GM19023 (cell line): Measurements from ENCODE around the gene TCHH.
"Not testable (repeated sequence)": the region's sequence is repeated elsewhere in the genome, so short reads cannot be mapped to it uniquely, and the experiment has no call there.

Experiments used
- ATAC-seq: cut with Tn5 transposase; IDR thresholded peaks from one replicate; pipeline ENCODE4 v1.9.1; 2021; ENCODE audit warnings: mild to moderate bottlenecking, moderate library complexity; ENCODE audit not compliant: unreplicated experiment

The TCHH gene

GRCh38 chr1:152115344-152115743 is at the start of gene TCHH:
TSS of gene TCHH (minus strand) at chr1:152115444. CDS start at chr1:152114080, 1,364 bp downstream.
- ATAC-seq: no peak

GRCh38 chr1:152164517-152165136 is 49.4 kb upstream of the TCHH start:
- ATAC-seq: no peak

- ATAC-seq: no peak
Observed at GRCh38 chr1:152162792-152163463, 47.7 kb upstream of the TCHH start.

GRCh38 chr1:152160576-152160975 is 45.3 kb upstream of the TCHH start:
- no peak for ATAC-seq

- no peak for ATAC-seq
Observed at GRCh38 chr1:152159144-152159543, 43.9 kb upstream of the TCHH start, which contains the start of gene RPTN. TSS of gene RPTN (minus strand) at chr1:152159228. CDS start at chr1:152157889, 1,339 bp downstream.

GRCh38 chr1:152153996-152154395 is 38.8 kb upstream of the TCHH start:
- no peak for ATAC-seq

GRCh38 chr1:152151646-152152045 is 36.4 kb upstream of the TCHH start:
- no peak for ATAC-seq

GRCh38 chr1:152148981-152149380 is 33.7 kb upstream of the TCHH start:
- no peak for ATAC-seq

GRCh38 chr1:152148051-152148450 is 32.8 kb upstream of the TCHH start:
- no peak for ATAC-seq

- no peak for ATAC-seq
Observed at GRCh38 chr1:152145769-152146168, 30.5 kb upstream of the TCHH start.

GRCh38 chr1:152144674-152145183 is 29.5 kb upstream of the TCHH start:
- not testable (repeated sequence) for ATAC-seq

- ATAC-seq: no peak
Observed at GRCh38 chr1:152143150-152143887, 28.1 kb upstream of the TCHH start.

GRCh38 chr1:152141971-152142584 is 26.8 kb upstream of the TCHH start:
- no peak for ATAC-seq

GRCh38 chr1:152137215-152137614 is 22.0 kb upstream of the TCHH start:
- no peak for ATAC-seq

- ATAC-seq: no peak
Observed at GRCh38 chr1:152130186-152130585, 14.9 kb upstream of the TCHH start.

GRCh38 chr1:152127673-152128072 is 12.4 kb upstream of the TCHH start:
- ATAC-seq: no peak

- ATAC-seq: no peak
Observed at GRCh38 chr1:152125834-152126443, 10.7 kb upstream of the TCHH start.

- ATAC-seq: no peak
Observed at GRCh38 chr1:152118915-152119314, 3.7 kb upstream of the TCHH start.

GRCh38 chr1:152112885-152113432 is 2.3 kb downstream of the TCHH start:
- ATAC-seq: no peak

- no peak for ATAC-seq
Observed at GRCh38 chr1:152112101-152112884, 3.0 kb downstream of the TCHH start.
